OCI-LY7 (cell line): Measurements from ENCODE around the gene DYNC2H1. TPM values are rescaled to one million over a fixed set of nuclear protein-coding genes. Genes with fewer than 3 reads are reported as not detected.

Source experiments
- BruUV-seq: library from RNA; stranded (reverse); fragments of 400-500 nt; replicated peaks from 2 replicates; lab custom pipeline; 2021; lab: Mats Ljungman, UMichigan
- CTCF ChIA-PET: fragments of 300-600 bp; sonication (Branson Sonifier 250); formaldehyde crosslinking; loops from one replicate; lab custom pipeline; 2022; ENCODE audit warnings: antibody characterized with exemption; ENCODE audit not compliant: unreplicated experiment; lab: Charles Lee
- POLR2A ChIA-PET: fragments of 300-600 bp; sonication (Branson Sonifier 250); formaldehyde crosslinking; loops from one replicate; lab custom pipeline; 2022; ENCODE audit warnings: antibody characterized with exemption; lab: Charles Lee
- DNase-seq: peaks from one replicate; pipeline ENCODE4 v3.0.0-alpha.2; 2015; ENCODE audit warnings: low spot score
- H2AFZ ChIP-seq: fragments of 200-600 bp; sonication (generic), shearing (Covaris generic); 2 replicates; pipeline ENCODE4 v1.6.1; 2014; ENCODE audit warnings: mild to moderate bottlenecking, antibody characterized with exemption, low read length, moderate library complexity
- H3K27ac ChIP-seq: fragments of 200-600 bp; sonication (generic); 2 replicates; pipeline ENCODE4 v1.5.1; 2014; ENCODE audit warnings: mixed run types, low read depth, mild to moderate bottlenecking, moderate library complexity, low read length, inconsistent platforms; ENCODE audit not compliant: poor library complexity, severe bottlenecking
- H3K36me3 ChIP-seq: fragments of 200-600 bp; sonication (generic); 2 replicates; pipeline ENCODE4 v1.6.1; 2014; ENCODE audit warnings: mild to moderate bottlenecking, antibody characterized with exemption, low read length, moderate library complexity, mixed read lengths; ENCODE audit not compliant: insufficient read depth
- H3K4me1 ChIP-seq: fragments of 200-600 bp; sonication (generic); 2 replicates; pipeline ENCODE4 v1.5.1; 2014; ENCODE audit warnings: mild to moderate bottlenecking, low read length; ENCODE audit not compliant: insufficient read depth, poor library complexity, severe bottlenecking
- H3K4me2 ChIP-seq: fragments of 200-600 bp; sonication (generic); 2 replicates; pipeline ENCODE4 v1.6.1; 2014; ENCODE audit warnings: mild to moderate bottlenecking, low read length
- H3K4me3 ChIP-seq: fragments of 200-600 bp; sonication (generic); 2 replicates; pipeline ENCODE4 v1.5.1; 2014; ENCODE audit warnings: mild to moderate bottlenecking, low read depth, low read length; ENCODE audit not compliant: poor library complexity, severe bottlenecking
- H3K79me2 ChIP-seq: fragments of 200-600 bp; sonication (generic); 2 replicates; pipeline ENCODE4 v1.6.1; 2016; ENCODE audit warnings: low read depth, mild to moderate bottlenecking, low read length, moderate library complexity, mixed read lengths; ENCODE audit not compliant: insufficient read depth
- H3K9me2 ChIP-seq: fragments of 200-600 bp; sonication (generic); 2 replicates; pipeline ENCODE4 v1.6.1; 2016; ENCODE audit warnings: mild to moderate bottlenecking, low read length, mixed read lengths; ENCODE audit not compliant: insufficient read depth
- H3K9me3 ChIP-seq: fragments of 200-600 bp; sonication (generic); 2 replicates; pipeline ENCODE4 v1.6.1; 2014; ENCODE audit warnings: mild to moderate bottlenecking, mixed run types, low read length, mixed read lengths
- H4K20me1 ChIP-seq: fragments of 200-600 bp; sonication (generic); 2 replicates; pipeline ENCODE4 v1.6.1; 2014; ENCODE audit warnings: mild to moderate bottlenecking, antibody characterized with exemption, low read length, moderate library complexity, mixed read lengths; ENCODE audit not compliant: insufficient read depth
- CTCF ChIP-seq: fragments of 200-600 bp; sonication (generic); conservative IDR thresholded peaks from 2 replicates; pipeline ENCODE4 v1.5.1; 2014; ENCODE audit warnings: mild to moderate bottlenecking, antibody characterized with exemption, low read length, moderate library complexity, mixed read lengths
- EZH2phosphoT487 ChIP-seq: fragments of 200-600 bp; sonication (generic); IDR thresholded peaks from 2 replicates; pipeline ENCODE4 v1.6.1; 2018; ENCODE audit warnings: low read depth, borderline replicate concordance, mild to moderate bottlenecking, mixed run types, antibody characterized with exemption, low read length, moderate library complexity, mixed read lengths
- intact Hi-C: fragments of 100-400 bp; cut with micrococcal nuclease; formaldehyde crosslinking; loops from one replicate; pipeline ENCODE4 v1.10.0; 2022; ENCODE audit not compliant: unreplicated experiment
- total RNA-seq, 2 experiments: library from RNA; depleted of rRNA in 1 of 2; stranded (reverse); fragments of >200 nt in 1 of 2; shearing (Covaris generic) in 1 of 2; gene quantifications; 2 replicates each; pipeline ENCODE4 v1.2.3, GENCODE V29; 2014 to 2022

Gene DYNC2H1
- total RNA-seq, 2 experiments from 2014 or later, result 0.44 to 1.1 TPM

GRCh38 chr11:103441021-103441420 lies 331.8 kb downstream of the DYNC2H1 start:
- no peak overlapping the region for H2AFZ ChIP-seq
- TF ChIP-seq CTCF, result no peak
- TF ChIP-seq EZH2phosphoT487, result no peak
- no peaks in the 10 kb centered on the region for H3K4me1 ChIP-seq
- H3K79me2 ChIP-seq, result no peaks in the 10 kb centered on the region
- H3K9me2 ChIP-seq, result no peaks in the 10 kb centered on the region
- ChIA-PET CTCF (no interaction called here), POLR2A (interaction anchor here (0.6 to 1.2 kb wide), 2 partner anchors 9 to 172 kb away, joined by 3 to 4 read pairs; no protein-coding TSS in a partner anchor)
- H3K4me2 ChIP-seq, result no peak overlapping the region
- H3K4me3 ChIP-seq, result no peak overlapping the region
- H3K9me3 ChIP-seq, result no peaks in the 10 kb centered on the region
- BruUV-seq, result no TSS peak
- intact Hi-C loops, result no loop called here
- no peak overlapping the region for H3K27ac ChIP-seq
- no peak for DNase-seq
- H3K36me3 ChIP-seq, result no peaks in the 10 kb centered on the region
- H4K20me1 ChIP-seq, result no peaks in the 10 kb centered on the region

GRCh38 chr11:103448966-103449365 lies 339.7 kb downstream of the DYNC2H1 start:
- H3K4me1 ChIP-seq, result no peaks in the 10 kb centered on the region
- H3K79me2 ChIP-seq, result no peaks in the 10 kb centered on the region
- no peak overlapping the region for H2AFZ ChIP-seq
- intact Hi-C loops, result no loop called here
- H3K27ac ChIP-seq, result no peak overlapping the region
- H3K36me3 ChIP-seq, result no peaks in the 10 kb centered on the region
- H3K9me3 ChIP-seq, result no peaks in the 10 kb centered on the region
- no peak overlapping the region for H3K4me3 ChIP-seq
- no peak for DNase-seq
- H3K9me2 ChIP-seq, result no peaks in the 10 kb centered on the region
- TF ChIP-seq EZH2phosphoT487, result no peak
- TF ChIP-seq CTCF, result no peak
- no peaks in the 10 kb centered on the region for H4K20me1 ChIP-seq
- H3K4me2 ChIP-seq, result no peak overlapping the region
- CTCF ChIA-PET, result no interaction called here
- BruUV-seq, result no TSS peak
- POLR2A ChIA-PET, result interaction anchor here (1.5 kb wide), 1 partner anchor 9 kb away, joined by 3 read pairs; no protein-coding TSS in a partner anchor

GRCh38 chr11:103450241-103450640 lies 341.0 kb downstream of the DYNC2H1 start:
- Histone ChIP-seq H3K27ac (no peak overlapping the region), H3K4me3 (no peak overlapping the region), H3K4me2 (no peak overlapping the region), H4K20me1 (no peaks in the 10 kb centered on the region), H3K79me2 (no peaks in the 10 kb centered on the region), H3K4me1 (no peaks in the 10 kb centered on the region), H3K36me3 (no peaks in the 10 kb centered on the region), H3K9me3 (no peaks in the 10 kb centered on the region), H3K9me2 (no peaks in the 10 kb centered on the region), H2AFZ (no peak overlapping the region)
- BruUV-seq, result no TSS peak
- ChIA-PET POLR2A (interaction anchor here (0.7 to 1.5 kb wide), 3 partner anchors 8 to 24 kb away, joined by 3 to 4 read pairs (median 3); no protein-coding TSS in a partner anchor), CTCF (no interaction called here)
- no peak for TF ChIP-seq EZH2phosphoT487
- TF ChIP-seq CTCF, result no peak
- intact Hi-C loops, result no loop called here
- DNase-seq, result no peak
